Activated CD8-positive, alpha-beta T cell treated with anti-CD3 and anti-CD28 coated beads for 36 hours (primary cell): ENCODE data around the gene MRM2. TPM values are rescaled to one million over a fixed set of nuclear protein-coding genes. Genes with fewer than 3 reads are reported as not detected.

ENCODE experiments used
- ATAC-seq: fragments of 200-7000 bp; cut with Tn5 transposase; one replicate; pipeline ENCODE4 v1.10.0; 2021; ENCODE audit warnings: mild to moderate bottlenecking, moderate library complexity
- CTCF ChIA-PET: fragments of 350-600 bp; sonication (Branson Sonifier 250); formaldehyde crosslinking; loops from one replicate; lab custom pipeline; 2021; ENCODE audit warnings: antibody characterized with exemption; lab: Charles Lee
- POLR2A ChIA-PET: fragments of 350-600 bp; sonication (Branson Sonifier 250); formaldehyde crosslinking; loops from one replicate; lab custom pipeline; 2021; ENCODE audit warnings: antibody characterized with exemption; lab: Charles Lee
- DNase-seq: peaks from one replicate; pipeline ENCODE4 v3.0.0-alpha.2; 2020
- H3K27ac Mint-ChIP-seq: one replicate; pipeline ENCODE4 v1.8.0; 2021; ENCODE audit warnings: mild to moderate bottlenecking, mixed read lengths
- H3K27me3 Mint-ChIP-seq: one replicate; pipeline ENCODE4 v1.8.0; 2021; ENCODE audit warnings: mixed read lengths
- H3K36me3 Mint-ChIP-seq: one replicate; pipeline ENCODE4 v1.8.0; 2021; ENCODE audit warnings: low read depth, mixed read lengths
- H3K4me1 Mint-ChIP-seq: one replicate; pipeline ENCODE4 v1.8.0; 2021; ENCODE audit warnings: low read depth, mixed read lengths
- H3K4me3 Mint-ChIP-seq: one replicate; pipeline ENCODE4 v1.8.0; 2021; ENCODE audit warnings: mild to moderate bottlenecking, moderate library complexity, mixed read lengths
- H3K9me3 Mint-ChIP-seq: one replicate; pipeline ENCODE4 v1.8.0; 2021; ENCODE audit warnings: mixed read lengths
- CTCF ChIP-seq: fragments of 200-600 bp; IDR thresholded peaks from one replicate; pipeline ENCODE4 v1.8.0; 2022; ENCODE audit warnings: antibody characterized with exemption, mild to moderate bottlenecking
- intact Hi-C: fragments of 100-400 bp; cut with micrococcal nuclease; formaldehyde crosslinking; loops from one replicate; pipeline ENCODE4 v1.10.0; 2022
- total RNA-seq, 2 experiments: library from RNA; stranded (reverse); gene quantifications; one replicate each; pipeline ENCODE4 v1.2.3, GENCODE V29; 2021

The MRM2 gene
- total RNA-seq, 2 experiments from 2014 or later: 30.3 to 31.9 TPM

GRCh38 chr7:2193575-2194305 lies 48.3 kb downstream of the MRM2 start:
- intact Hi-C loops: no loop called here
- ATAC-seq (no peak), DNase-seq (no peak)
- no peak overlapping the region for H3K4me3 Mint-ChIP-seq
- H3K9me3 Mint-ChIP-seq: peaks cover 3% of the 10 kb centered on the region
- POLR2A ChIA-PET: no interaction called here
- peaks cover 4% of the 10 kb centered on the region for H3K4me1 Mint-ChIP-seq
- peaks cover 34% of the 10 kb centered on the region for H3K36me3 Mint-ChIP-seq
- TF ChIP-seq CTCF: no peak
- no peaks in the 10 kb centered on the region for H3K27me3 Mint-ChIP-seq
- H3K27ac Mint-ChIP-seq: no peak overlapping the region
- CTCF ChIA-PET: no interaction called here

- H3K4me3 Mint-ChIP-seq: no peak overlapping the region
- intact Hi-C loops: no loop called here
- no peak for TF ChIP-seq CTCF
- ChIA-PET CTCF (interaction anchor here (1.0 kb wide), 1 partner anchor 155 kb away, joined by 4 read pairs; no protein-coding TSS in a partner anchor), POLR2A (no interaction called here)
- DNase-seq (no peak), ATAC-seq (no peak)
- H3K27me3 Mint-ChIP-seq: no peaks in the 10 kb centered on the region
- H3K9me3 Mint-ChIP-seq: peaks cover 4% of the 10 kb centered on the region
- peaks cover 4% of the 10 kb centered on the region for H3K4me1 Mint-ChIP-seq
- H3K27ac Mint-ChIP-seq: no peak overlapping the region
- H3K36me3 Mint-ChIP-seq: peaks cover 40% of the 10 kb centered on the region
Observed at GRCh38 chr7:2192831-2193534, 49.0 kb downstream of the MRM2 start.

GRCh38 chr7:2191016-2191415 lies 51.0 kb downstream of the MRM2 start:
- no peaks in the 10 kb centered on the region for H3K4me1 Mint-ChIP-seq

GRCh38 chr7:2190531-2190930 lies 51.5 kb downstream of the MRM2 start:
- Mint-ChIP-seq H3K36me3 (peaks cover 23% of the 10 kb centered on the region), H3K4me3 (no peak overlapping the region), H3K9me3 (peaks cover 2% of the 10 kb centered on the region), H3K27ac (no peak overlapping the region), H3K27me3 (no peaks in the 10 kb centered on the region), H3K4me1 (no peaks in the 10 kb centered on the region)
- no peak for TF ChIP-seq CTCF
- intact Hi-C loops: no loop called here
- POLR2A ChIA-PET: interaction anchor here (0.6 kb wide), 1 partner anchor 74 kb away, joined by 3 read pairs; no protein-coding TSS in a partner anchor
- CTCF ChIA-PET: interaction anchor here (1.2 kb wide), 1 partner anchor 44 kb away, joined by 3 read pairs; no protein-coding TSS in a partner anchor
- ATAC-seq: no peak
- DNase-seq: no peak

More at GRCh38 chr7:2191016-2191415, 51.0 kb downstream of the MRM2 start:
- ATAC-seq (no peak), DNase-seq (no peak)
- Mint-ChIP-seq H3K27me3 (no peaks in the 10 kb centered on the region), H3K36me3 (peaks cover 27% of the 10 kb centered on the region), H3K4me3 (no peak overlapping the region), H3K27ac (no peak overlapping the region), H3K9me3 (peaks cover 4% of the 10 kb centered on the region)
- intact Hi-C loops: no loop called here
- CTCF ChIA-PET: no interaction called here
- TF ChIP-seq CTCF: no peak
- POLR2A ChIA-PET: no interaction called here

GRCh38 chr7:2186166-2186565 lies 55.8 kb downstream of the MRM2 start:
- CTCF ChIA-PET: no interaction called here
- no peak for TF ChIP-seq CTCF
- Mint-ChIP-seq H3K9me3 (peaks cover 2% of the 10 kb centered on the region), H3K27ac (no peak overlapping the region), H3K4me1 (no peaks in the 10 kb centered on the region), H3K27me3 (no peaks in the 10 kb centered on the region), H3K4me3 (no peak overlapping the region), H3K36me3 (peaks cover 22% of the 10 kb centered on the region)
- POLR2A ChIA-PET: no interaction called here
- intact Hi-C loops: no loop called here
- no peak for DNase-seq
- ATAC-seq: no peak
